Activated CD8-positive, alpha-beta memory T cell treated with anti-CD3 and anti-CD28 coated beads, Interleukin-2, amount 50 U/mL, for 48 hours (primary cell): ENCODE results near the gene CAB39.

ENCODE experiments used
- DNase-seq: peaks from one replicate; pipeline ENCODE4 v3.0.0-alpha.2; 2020

CAB39 gene

GRCh38 chr2:230712443-230713330 is at the start of gene CAB39:
Gene CAB39 (plus strand): TSS chr2:230712842. CDS start chr2:230760002, 47,160 bp downstream.
- peak; percentile 93 for DNase-seq

GRCh38 chr2:230664128-230664527 is 48.5 kb upstream of the CAB39 start:
- peak; percentile 73 for DNase-seq

GRCh38 chr2:230664844-230665243 is 47.8 kb upstream of the CAB39 start:
- DNase-seq = no peak

DNA sequence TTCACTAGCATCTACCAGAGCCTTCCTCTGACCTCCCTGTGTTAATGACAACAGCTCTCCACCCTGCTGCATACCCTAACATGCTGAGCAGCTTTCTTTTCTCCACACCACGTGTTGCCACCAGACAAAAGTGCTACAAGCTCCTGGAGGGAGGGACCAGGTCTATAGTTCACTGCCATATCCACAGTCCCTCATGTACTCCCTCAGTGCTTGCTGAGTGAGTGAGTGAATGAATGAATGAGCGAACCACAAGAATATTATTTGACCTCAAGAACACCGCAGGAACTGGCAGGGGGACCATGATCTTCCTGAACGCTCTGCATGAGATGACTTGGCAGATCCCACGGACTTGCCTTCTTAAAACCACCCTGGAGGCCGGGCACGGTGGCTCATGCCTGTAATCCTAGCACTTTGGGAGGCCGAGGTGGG is 47.4 kb upstream of the CAB39 start:
- no peak for DNase-seq

DNA sequence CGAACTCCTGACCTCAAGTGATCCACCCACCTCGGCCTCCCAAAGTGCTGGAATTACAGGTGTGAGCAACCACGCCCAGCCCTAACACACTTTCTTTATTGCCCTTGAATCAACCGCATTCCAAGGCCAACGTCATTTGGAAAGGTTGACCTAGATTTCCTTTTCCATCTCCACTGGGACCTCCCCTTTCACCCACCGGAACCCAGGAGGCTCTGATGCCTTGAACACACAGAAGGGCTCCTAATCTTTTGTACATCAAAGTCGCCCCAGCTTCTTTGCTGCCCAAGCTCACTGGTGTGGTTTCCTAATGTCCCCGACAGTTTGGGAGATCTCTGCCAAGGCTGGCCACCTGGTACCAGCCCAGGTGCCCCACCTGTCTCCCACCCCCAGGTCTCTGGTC is 46.2 kb upstream of the CAB39 start:
- no peak for DNase-seq

- peak; percentile 74 for DNase-seq
Measured at GRCh38 chr2:230666885-230667712, 45.5 kb upstream of the CAB39 start.

DNA sequence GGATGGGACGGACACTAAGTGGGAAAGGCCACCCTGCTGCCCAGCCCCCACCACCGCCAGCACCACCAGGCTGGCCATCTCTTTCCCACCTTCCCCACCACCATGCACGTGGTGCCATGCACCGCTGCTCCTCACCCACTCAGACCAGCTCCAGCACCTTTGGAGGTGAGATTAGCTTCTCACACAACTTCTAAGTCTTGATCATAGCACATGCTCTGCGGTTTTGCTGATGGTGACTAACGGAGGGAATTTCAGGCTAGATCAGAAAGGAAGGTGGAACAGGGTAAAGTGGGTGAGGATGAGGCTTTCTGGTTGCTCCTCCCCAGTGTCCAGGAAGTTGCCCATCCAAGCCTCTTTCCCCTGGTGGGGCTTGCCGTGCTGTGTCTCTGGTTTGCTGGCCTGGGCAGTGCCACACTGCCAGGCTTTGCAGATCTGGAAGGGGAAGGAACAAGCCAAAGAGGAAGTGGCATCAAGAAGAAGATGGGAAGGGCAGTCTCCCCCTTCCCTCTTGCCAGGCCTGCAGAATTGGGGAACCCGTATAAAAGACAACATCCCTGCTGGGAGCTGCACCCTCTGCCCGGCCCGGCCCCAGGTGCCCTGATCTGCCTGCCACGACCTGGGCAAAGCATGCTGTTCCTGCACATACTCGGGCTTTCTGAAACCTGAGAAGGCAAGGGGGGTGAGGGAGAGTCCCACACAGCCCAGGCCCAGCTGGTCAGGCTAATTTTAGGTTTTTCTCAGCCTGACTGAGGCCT is 44.3 kb upstream of the CAB39 start:
- DNase-seq = peak; percentile 75

GRCh38 chr2:230668939-230669303 is 43.7 kb upstream of the CAB39 start:
- DNase-seq = peak; percentile 63

DNA sequence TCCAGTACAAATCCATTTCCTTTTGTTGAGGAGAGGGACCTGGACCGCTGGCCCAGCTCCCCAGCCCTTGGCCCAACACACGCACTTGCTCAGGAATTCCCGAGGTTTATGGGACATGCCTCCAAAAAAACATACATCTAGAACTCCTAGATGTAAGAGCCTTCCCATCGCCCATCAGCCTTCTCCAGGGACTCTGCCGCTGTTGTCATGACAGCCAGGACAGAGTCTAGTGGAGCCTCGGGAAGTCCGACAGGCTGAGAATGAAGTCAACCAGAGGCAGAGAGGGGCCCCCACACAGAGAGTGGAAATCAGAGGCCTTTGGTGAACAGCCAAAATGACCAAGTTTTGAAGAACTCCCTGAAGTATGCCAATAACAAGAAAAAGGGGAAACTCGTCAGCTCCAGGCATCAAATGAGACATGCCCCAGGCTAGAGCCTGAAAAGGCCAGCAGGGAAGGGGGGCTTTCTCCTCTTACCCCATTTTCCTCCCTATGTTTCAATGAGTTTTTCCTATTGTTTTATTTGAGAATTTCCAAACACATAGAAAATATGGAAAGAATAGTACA is 43.2 kb upstream of the CAB39 start:
- DNase-seq = no peak

DNA sequence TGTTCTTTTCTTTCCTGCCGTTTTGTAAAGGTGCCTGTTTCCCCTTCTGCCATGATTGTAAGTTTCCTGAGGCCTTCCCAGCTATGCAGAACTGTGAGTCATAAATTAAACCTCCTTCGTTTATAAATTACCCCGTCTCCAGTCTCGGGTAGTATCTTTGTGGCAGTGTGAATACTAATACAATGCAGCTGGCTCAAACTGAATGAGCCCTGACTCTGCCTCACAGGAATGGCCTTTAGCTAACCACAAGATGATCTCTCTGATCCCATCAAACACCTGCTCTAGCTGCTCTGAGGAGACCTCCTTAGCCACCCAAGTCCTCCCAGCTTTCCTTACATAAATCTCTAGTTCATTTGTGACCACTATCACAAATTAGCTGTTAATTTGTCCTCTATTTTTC is 41.5 kb upstream of the CAB39 start:
- no peak for DNase-seq

GRCh38 chr2:230672836-230673235 is 39.8 kb upstream of the CAB39 start:
- no peak for DNase-seq

DNA sequence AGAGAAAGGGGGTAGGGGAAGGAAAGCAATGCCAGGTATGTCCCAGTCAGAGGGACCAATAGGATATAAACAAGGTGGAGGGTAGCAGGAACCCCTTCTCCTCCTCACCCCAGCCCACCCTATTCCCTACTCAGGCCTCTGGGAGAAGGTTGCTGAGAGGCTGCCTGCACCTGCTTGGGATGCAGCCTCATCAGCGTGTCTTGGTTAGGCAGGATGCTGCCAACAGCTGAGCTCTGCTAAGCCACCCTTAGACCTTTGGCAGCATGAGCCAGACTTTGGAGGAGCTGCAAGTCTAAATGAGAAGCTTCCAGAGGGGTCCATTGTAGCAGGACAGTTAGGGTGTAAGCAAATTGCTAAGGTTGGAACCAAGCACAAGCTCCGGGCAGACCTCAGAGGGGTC is 38.2 kb upstream of the CAB39 start:
- no peak for DNase-seq

DNA sequence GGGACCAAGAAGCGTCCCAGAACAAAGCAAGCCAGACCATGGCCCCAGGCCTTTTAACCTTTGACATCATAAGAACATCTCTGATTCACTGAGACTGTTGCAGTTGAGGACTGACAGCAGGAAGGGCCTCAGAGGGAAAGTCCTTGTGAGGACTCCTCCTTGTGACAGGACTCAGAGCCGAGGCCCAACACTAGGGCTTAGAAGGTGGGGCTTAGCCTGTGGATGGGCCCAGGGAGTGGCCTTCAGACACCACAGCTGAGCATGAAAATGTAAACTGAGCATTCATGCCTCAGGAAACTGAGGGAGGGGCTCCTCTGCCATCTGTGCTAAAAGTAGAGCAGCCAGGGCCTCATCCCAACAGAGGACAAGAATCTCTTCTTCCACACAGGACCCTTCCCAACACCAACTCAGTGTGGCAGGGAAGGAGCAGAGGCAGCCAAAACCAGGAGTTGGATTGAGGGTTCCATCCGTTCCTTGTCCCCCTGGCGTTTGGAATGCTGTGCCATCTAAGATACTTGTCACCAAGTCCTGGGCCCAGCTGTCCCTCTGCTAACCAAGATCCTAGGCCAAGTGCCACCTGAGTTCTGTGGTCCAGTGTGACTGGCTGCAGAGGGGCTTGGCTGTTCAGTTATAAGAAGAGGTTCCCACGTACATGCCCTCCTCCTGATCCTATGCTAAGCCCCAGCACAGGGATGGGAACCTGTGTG is 37.5 kb upstream of the CAB39 start:
- DNase-seq = no peak

DNA sequence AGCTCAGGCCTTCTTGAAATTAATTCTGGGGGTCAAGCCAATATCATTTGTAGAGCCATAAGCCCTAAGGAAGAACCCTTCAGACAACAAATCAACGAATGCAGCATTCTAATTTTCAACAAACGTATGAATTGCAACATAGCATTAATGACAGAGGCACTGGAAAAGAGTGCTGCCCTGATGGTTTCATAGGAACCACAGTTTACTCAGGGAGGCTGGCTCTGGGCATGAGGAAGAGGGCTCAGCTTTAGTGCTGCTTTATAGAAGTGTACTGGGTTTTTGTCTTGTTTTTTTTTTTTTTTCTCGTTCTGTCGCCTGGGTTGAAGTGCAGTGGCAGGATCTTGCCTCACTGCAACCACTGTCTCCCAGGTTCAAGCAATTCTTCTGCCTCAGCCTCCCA is 36.1 kb upstream of the CAB39 start:
- no peak for DNase-seq

DNA sequence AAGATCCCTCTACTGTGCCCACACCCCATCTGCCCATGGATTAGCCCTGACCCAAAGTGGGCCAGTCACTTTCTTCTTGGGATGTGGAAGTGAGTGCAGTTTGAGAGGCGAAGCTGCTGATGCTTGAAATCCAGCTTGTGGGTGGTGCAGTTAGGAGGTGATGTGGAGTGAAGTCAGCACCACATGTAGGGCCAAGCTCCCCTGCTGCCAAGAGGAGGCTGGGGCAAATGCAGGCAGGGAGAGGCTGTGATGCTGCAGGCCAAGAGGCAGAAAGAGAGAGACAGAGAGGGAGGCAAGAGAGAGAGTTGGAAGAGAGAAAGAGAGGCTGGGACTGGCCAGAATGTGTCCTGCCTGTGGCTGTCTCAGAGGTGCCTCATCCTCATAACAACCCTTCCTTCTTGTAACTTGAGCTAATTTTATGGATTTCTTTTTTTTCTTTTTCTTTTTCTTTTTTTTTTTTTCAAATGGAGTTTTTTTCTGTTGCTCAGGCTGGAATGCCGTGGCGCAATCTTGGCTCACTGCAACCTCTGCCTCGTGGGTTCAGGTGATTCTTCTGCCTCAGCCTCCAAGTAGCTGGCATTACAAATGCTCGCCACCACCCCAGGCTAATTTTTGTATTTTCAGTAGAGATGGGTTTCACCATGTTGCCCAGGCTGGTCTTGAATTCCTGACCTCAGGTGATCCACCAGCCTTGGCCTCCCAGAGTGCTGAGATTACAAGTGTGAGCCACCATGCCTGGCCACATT is 35.3 kb upstream of the CAB39 start:
- DNase-seq = no peak

GRCh38 chr2:230678018-230678417 is 34.6 kb upstream of the CAB39 start:
- no peak for DNase-seq

DNA sequence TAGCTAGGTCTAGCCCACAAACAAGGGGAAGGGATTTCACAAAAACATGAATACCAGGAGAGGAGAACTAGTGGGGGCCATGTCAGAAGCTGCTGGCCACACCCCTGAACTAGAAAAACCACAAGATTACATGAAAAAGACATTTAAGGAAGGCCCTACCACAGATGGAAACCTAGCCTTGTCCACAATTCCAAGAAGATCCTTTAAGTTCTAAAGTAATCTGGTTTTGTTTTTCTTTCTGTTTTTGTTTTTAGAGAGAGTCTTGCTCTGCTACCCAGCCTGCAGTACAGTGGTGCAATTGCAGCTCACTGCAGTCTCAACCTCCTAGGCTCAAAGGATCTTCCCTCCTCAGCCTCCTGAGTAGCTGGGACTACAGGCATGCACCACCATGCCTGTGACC is 34.2 kb upstream of the CAB39 start:
- no peak for DNase-seq

GRCh38 chr2:230680463-230681170 is 32.0 kb upstream of the CAB39 start:
- no peak for DNase-seq

DNA sequence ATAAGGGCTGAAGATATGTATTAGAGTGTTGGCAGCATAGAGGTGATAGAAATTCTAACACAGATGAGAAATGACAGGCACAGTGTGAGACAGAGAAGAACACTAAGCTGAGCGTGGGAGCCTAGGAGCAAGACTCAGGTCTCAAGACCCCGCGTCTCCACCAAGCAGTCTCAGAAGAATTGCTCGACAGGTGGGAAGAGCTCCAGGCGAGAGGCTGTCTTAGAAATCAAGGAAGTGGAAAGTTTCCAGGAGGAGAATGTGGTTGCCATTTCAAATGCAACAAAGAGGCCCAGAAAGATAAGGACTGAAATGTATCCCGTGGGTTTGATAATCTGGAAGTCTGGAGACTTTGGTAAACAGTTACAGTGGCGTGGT is 31.5 kb upstream of the CAB39 start:
- DNase-seq = no peak

DNA sequence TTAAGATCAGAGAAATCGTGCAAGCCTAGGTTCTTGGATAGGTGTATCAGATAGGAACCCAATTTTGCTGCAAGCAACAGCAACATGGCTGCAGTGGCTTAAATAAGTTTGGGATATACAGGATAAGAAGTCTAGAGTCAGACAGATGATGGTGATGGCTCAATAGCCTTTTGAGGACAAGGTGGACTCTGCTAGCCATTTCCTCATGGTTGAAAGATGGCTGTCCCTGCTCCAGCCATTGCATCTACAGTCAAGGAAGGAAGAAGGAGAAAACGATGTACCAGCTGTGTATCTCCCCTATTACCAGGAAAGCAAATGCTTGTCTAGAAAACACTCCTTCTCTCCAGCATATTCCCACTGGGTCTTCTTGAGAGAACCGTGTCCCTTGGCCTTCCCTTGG is 30.1 kb upstream of the CAB39 start:
- DNase-seq = no peak
